Activated naive CD4-positive, alpha-beta T cell treated with anti-CD3 and anti-CD28 coated beads for 36 hours (primary cell): ENCODE data around the gene OBP2A. TPM values are rescaled to one million over a fixed set of nuclear protein-coding genes. Genes with fewer than 3 reads are reported as not detected.

Source experiments
- CTCF ChIA-PET: fragments of 350-600 bp; sonication (Branson Sonifier 250); formaldehyde crosslinking; loops from one replicate; lab custom pipeline; 2021; ENCODE audit warnings: antibody characterized with exemption; lab: Charles Lee
- DNase-seq: peaks from one replicate; pipeline ENCODE4 v3.0.0-alpha.2; 2020
- H3K27ac Mint-ChIP-seq: one replicate; pipeline ENCODE4 v1.8.0; 2021; ENCODE audit warnings: mild to moderate bottlenecking, mixed read lengths
- H3K27me3 Mint-ChIP-seq: one replicate; pipeline ENCODE4 v1.8.0; 2021; ENCODE audit warnings: low read depth, mixed read lengths
- H3K36me3 Mint-ChIP-seq: one replicate; pipeline ENCODE4 v1.8.0; 2021; ENCODE audit warnings: low read depth, mixed read lengths
- H3K4me1 Mint-ChIP-seq: one replicate; pipeline ENCODE4 v1.8.0; 2021; ENCODE audit warnings: low read depth, mixed read lengths
- H3K4me3 Mint-ChIP-seq: one replicate; pipeline ENCODE4 v1.8.0; 2021; ENCODE audit warnings: mild to moderate bottlenecking, moderate library complexity, mixed read lengths
- H3K9me3 Mint-ChIP-seq: one replicate; pipeline ENCODE4 v1.8.0; 2021; ENCODE audit warnings: mixed read lengths
- intact Hi-C: fragments of 100-400 bp; cut with micrococcal nuclease; formaldehyde crosslinking; loops from one replicate; pipeline ENCODE4 v1.15.1; 2023
- total RNA-seq, 2 experiments: library from RNA; stranded (reverse); gene quantifications; one replicate each; pipeline ENCODE4 v1.2.3, GENCODE V29; 2021

The OBP2A gene
- total RNA-seq, 2 experiments from 2014 or later = not detected

DNA sequence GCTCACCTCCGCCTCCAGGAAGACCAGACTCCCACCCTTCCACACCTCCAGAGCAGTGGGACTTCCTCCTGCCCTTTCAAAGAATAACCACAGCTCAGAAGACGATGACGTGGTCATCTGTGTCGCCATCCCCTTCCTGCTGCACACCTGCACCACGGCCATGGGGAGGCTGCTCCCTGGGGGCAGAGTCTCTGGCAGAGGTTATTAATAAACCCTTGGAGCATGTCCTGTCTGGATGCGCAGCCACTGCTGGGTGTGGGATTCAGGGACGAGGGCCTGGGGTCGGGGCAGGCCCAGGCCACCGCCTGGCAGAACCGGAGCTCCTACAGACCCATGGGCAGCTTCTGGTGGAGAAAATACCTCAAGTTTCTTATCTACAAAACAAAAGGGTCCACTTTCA lies 20.6 kb downstream of the OBP2A start:
- Mint-ChIP-seq H3K27ac (no peak overlapping the region), H3K4me3 (no peak overlapping the region), H3K27me3 (peaks cover 19% of the 10 kb centered on the region), H3K9me3 (peaks cover 7% of the 10 kb centered on the region), H3K4me1 (no peaks in the 10 kb centered on the region), H3K36me3 (no peaks in the 10 kb centered on the region)
- CTCF ChIA-PET = interaction anchor here (0.5 kb wide), 1 partner anchor 1268 kb away, joined by 3 read pairs; no protein-coding TSS in a partner anchor
- intact Hi-C loops = no loop called here
- no peak for DNase-seq

DNA sequence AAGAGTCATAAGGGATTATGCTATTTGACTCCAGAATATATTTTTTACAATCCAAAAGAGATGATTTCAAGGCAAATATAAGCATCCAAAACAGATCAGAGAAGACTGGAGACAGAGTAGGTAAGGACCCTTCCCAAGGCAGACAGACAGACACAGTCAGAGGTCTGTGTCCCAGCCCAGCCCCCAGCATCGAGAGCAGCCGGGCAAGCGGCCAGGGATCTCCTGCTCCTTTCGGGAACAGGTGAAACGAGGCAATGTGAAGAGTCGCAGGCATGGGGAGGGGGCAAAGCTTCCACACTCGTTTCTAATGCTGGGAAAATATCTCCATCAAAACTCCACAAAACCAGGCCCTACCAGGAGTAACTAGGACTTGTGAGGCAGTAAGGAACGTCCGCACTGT lies 21.4 kb downstream of the OBP2A start:
- peaks cover 7% of the 10 kb centered on the region for H3K9me3 Mint-ChIP-seq
- DNase-seq = no peak
- peaks cover 19% of the 10 kb centered on the region for H3K27me3 Mint-ChIP-seq
- intact Hi-C loops = no loop called here
- H3K36me3 Mint-ChIP-seq = no peaks in the 10 kb centered on the region
- H3K4me3 Mint-ChIP-seq = no peak overlapping the region
- CTCF ChIA-PET = interaction anchor here (0.5 to 0.7 kb wide), 2 partner anchors 29 to 1269 kb away, joined by 3 read pairs; no protein-coding TSS in a partner anchor
- H3K27ac Mint-ChIP-seq = no peak overlapping the region
- H3K4me1 Mint-ChIP-seq = no peaks in the 10 kb centered on the region

DNA sequence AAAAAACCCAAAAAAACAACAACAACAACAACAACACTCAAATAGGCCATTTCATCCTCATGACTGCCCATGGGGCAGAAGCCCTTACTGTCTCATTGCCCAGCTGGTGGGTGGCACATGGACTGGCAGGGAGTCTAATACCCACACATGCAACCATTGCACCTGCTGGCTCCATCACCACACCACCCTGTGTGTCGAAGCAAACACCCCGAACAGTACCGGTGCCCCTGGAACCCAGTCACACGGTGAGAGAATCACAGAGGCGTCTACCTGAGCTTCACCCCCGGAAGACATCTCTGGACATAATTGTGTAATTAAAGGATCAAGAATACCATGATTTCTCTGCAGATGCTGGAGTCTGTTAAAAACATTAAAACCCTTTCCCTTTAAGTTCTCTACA lies 22.1 kb downstream of the OBP2A start:
- CTCF ChIA-PET = no interaction called here
- H3K4me1 Mint-ChIP-seq = no peaks in the 10 kb centered on the region
- DNase-seq = no peak
- H3K4me3 Mint-ChIP-seq = no peak overlapping the region
- H3K27ac Mint-ChIP-seq = no peak overlapping the region
- peaks cover 19% of the 10 kb centered on the region for H3K27me3 Mint-ChIP-seq
- H3K9me3 Mint-ChIP-seq = peaks cover 7% of the 10 kb centered on the region
- intact Hi-C loops = no loop called here
- H3K36me3 Mint-ChIP-seq = no peaks in the 10 kb centered on the region

DNA sequence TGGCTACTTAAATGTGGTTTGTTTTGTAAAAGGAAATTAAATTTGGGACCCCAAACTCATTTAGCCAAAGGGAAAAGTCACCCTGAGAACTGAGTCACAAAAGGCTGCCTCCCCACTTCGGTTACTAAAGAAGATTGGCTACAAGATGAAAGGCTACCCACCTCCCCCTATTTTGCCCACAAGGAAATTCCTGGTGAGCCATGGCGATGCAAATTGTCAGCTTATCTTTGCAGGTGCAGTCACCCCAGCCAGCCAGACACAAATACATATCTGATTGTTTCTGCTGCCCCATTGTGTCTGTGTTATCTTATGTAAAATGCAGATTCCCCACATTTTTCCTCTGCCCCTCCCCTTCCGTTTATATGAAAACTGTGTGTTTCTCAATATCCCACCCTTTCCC lies 24.5 kb downstream of the OBP2A start:
- H3K4me1 Mint-ChIP-seq = no peaks in the 10 kb centered on the region
- H3K9me3 Mint-ChIP-seq = peaks cover 7% of the 10 kb centered on the region
- CTCF ChIA-PET = no interaction called here
- H3K4me3 Mint-ChIP-seq = no peak overlapping the region
- peaks cover 14% of the 10 kb centered on the region for H3K27me3 Mint-ChIP-seq
- intact Hi-C loops = no loop called here
- no peak overlapping the region for H3K27ac Mint-ChIP-seq
- DNase-seq = no peak
- no peaks in the 10 kb centered on the region for H3K36me3 Mint-ChIP-seq

DNA sequence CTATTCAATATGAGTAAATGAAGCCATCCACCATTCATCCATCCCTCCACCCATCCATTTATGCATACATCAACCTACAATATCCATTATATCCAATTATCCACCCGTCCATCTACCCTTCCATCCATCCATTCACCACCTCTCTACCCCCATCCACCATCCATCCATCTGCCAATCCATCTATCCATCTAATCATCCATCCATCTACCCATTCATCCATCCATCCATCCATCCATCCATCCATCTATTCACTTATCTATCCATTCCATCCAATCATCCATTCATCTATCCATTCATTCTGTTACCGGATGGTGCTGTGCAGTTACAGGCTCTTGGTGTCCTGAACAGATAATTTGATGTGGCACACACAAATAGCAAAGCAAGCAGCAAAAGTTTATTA lies 26.3 kb downstream of the OBP2A start:
- DNase-seq = no peak
- intact Hi-C loops = no loop called here
- Mint-ChIP-seq H3K9me3 (peaks cover 7% of the 10 kb centered on the region), H3K27ac (no peak overlapping the region), H3K4me1 (no peaks in the 10 kb centered on the region), H3K4me3 (no peak overlapping the region), H3K27me3 (peaks cover 5% of the 10 kb centered on the region), H3K36me3 (no peaks in the 10 kb centered on the region)
- CTCF ChIA-PET = no interaction called here

DNA sequence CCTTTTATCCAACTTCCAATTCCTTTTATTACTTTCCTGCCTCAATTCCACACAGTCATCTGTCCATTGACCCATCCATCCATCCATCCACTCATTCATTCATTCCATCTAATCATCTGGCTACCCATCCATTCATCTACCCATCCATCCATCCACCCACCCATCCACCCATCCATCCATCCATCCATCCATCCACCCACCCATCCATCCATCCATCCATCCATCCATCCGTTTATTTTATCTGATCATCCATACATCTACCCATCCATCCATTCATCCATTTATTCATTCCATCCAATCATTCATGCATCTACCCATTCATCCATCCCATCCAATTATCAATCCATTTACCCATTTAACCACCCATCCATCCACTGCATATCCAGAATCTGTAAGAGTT lies 27.2 kb downstream of the OBP2A start:
- CTCF ChIA-PET = no interaction called here
- Mint-ChIP-seq H3K4me3 (no peak overlapping the region), H3K27me3 (peaks cover 5% of the 10 kb centered on the region), H3K4me1 (no peaks in the 10 kb centered on the region), H3K27ac (no peak overlapping the region), H3K36me3 (no peaks in the 10 kb centered on the region), H3K9me3 (peaks cover 7% of the 10 kb centered on the region)
- DNase-seq = no peak
- intact Hi-C loops = no loop called here

DNA sequence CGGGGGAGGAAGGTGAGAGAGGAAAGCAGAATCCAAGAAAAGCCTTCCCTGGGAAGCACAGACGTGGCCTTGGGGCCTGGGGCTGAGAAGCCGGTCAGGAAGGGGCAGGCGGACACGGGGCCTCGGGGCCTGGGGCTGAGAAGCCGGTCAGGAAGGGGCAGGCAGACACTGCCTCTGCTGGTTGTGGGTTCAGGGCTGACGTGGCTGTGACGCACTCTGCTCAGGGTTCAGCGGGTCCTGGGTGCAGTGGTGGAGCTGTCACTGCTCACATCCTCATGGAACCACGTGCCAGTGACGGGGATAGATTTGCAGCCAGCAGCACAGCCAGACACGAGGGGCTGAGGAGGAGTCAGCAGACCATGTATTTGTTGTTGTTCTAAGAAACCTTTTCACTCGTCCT lies 28.4 kb downstream of the OBP2A start:
- Mint-ChIP-seq H3K27me3 (peaks cover 2% of the 10 kb centered on the region), H3K36me3 (no peaks in the 10 kb centered on the region), H3K4me1 (no peaks in the 10 kb centered on the region), H3K9me3 (peaks cover 2% of the 10 kb centered on the region), H3K4me3 (no peak overlapping the region), H3K27ac (no peak overlapping the region)
- no peak for DNase-seq
- CTCF ChIA-PET = no interaction called here
- intact Hi-C loops = no loop called here

DNA sequence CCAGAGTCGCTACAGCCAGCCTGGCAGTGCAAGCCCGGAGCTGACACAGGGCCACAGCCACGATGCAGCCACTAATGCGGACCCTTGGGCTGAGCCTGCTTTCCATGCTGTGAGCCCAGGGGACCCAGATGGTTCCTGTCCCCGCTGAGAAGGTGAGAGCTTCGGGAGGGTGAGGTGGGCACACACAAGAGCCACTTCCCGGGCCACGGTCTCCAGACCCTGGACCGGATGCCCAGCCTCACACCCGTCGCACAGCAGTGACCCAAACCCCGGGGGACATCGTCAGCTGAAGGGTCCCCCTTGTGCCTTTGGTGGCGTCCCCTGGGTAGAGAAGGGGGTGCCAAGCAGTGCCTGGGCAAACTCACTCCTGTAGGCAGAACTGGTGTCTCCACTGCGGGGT lies 29.0 kb downstream of the OBP2A start:
- no peaks in the 10 kb centered on the region for H3K27me3 Mint-ChIP-seq
- H3K27ac Mint-ChIP-seq = no peak overlapping the region
- no peak for DNase-seq
- H3K4me3 Mint-ChIP-seq = no peak overlapping the region
- CTCF ChIA-PET = no interaction called here
- H3K4me1 Mint-ChIP-seq = no peaks in the 10 kb centered on the region
- H3K36me3 Mint-ChIP-seq = no peaks in the 10 kb centered on the region
- H3K9me3 Mint-ChIP-seq = no peaks in the 10 kb centered on the region
- intact Hi-C loops = no loop called here

DNA sequence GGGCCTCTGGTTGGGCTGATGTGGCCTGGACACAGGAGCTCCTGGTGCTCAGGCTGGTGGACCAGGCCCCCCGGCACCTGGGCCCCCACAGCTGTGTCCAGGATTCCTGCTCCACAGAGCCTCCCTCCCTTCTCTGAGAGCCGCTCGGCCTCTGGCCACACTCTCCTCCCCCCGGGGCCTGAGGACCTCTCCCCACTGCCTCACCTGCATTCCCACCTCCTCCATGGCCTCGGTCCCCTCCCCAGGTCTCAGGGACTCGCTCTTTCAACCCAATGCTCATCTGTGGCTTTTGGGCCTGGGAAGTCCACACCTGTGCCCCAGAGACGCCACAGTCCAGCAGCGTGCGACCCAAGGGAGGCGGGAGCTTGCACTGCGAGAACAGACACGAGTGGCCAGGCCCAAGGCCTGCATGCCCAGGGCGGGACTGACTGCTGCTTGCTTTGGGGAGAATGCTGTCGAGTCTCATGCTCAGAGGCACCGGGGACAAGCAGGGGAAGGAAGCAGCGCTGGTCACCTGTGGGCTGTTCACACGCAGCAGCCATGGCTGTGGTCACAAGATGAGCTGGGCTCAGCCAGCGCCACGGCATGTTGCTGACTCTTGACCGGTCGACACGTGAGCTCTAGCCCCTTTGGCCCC lies 30.2 kb downstream of the OBP2A start:
- H3K9me3 Mint-ChIP-seq = no peaks in the 10 kb centered on the region
- intact Hi-C loops = no loop called here
- H3K4me1 Mint-ChIP-seq = no peaks in the 10 kb centered on the region
- H3K27me3 Mint-ChIP-seq = no peaks in the 10 kb centered on the region
- DNase-seq = no peak
- CTCF ChIA-PET = no interaction called here
- no peak overlapping the region for H3K4me3 Mint-ChIP-seq
- no peak overlapping the region for H3K27ac Mint-ChIP-seq
- no peaks in the 10 kb centered on the region for H3K36me3 Mint-ChIP-seq

DNA sequence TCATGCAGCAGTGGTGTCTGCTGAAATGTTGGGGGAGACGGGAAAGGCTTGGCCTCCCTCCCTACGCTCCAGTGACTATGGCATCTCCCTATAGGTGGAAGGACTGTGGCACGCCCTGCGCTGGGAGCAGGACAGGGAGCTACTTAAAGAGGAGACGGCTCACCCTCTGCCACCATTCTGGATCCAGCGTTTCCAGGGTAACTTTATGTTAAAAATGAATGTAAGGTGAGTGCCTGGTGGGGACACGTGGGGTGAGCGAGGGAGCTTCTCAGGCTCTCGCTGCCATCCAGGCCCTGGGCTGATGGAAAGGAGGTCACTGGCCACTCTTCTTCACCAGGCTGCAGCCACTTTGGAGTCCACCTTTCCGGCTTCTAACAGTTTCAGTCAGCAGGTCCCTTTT lies 31.3 kb downstream of the OBP2A start:
- no peaks in the 10 kb centered on the region for H3K4me1 Mint-ChIP-seq
- CTCF ChIA-PET = no interaction called here
- no peaks in the 10 kb centered on the region for H3K9me3 Mint-ChIP-seq

DNA sequence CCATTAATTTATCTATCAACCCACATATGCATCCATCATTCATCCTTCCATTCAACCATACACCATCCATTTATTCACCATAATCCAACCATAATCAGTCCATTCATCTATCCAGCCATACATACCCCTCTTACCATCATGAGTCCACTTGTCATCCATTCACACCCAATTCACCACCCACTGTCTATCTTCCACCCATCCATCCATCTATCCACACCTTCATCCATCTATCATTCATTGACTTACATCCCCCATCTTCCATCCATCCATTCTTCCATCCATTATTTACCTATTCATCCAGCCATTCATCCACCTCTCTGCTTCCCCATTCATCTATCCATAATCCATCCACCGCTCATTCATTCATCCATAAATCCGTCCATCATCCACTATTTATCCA lies 33.4 kb downstream of the OBP2A start:
- Mint-ChIP-seq H3K27me3 (peaks cover 2% of the 10 kb centered on the region), H3K9me3 (no peaks in the 10 kb centered on the region), H3K4me1 (no peaks in the 10 kb centered on the region), H3K4me3 (no peak overlapping the region), H3K27ac (no peak overlapping the region), H3K36me3 (no peaks in the 10 kb centered on the region)
- intact Hi-C loops = no loop called here
- no peak for DNase-seq
- CTCF ChIA-PET = interaction anchor here (1.0 kb wide), 1 partner anchor 24 kb away, joined by 3 read pairs; no protein-coding TSS in a partner anchor

More for the DNA sequence above, 31.3 kb downstream of the OBP2A start:
- intact Hi-C loops = no loop called here
- Mint-ChIP-seq H3K36me3 (no peaks in the 10 kb centered on the region), H3K4me3 (no peak overlapping the region), H3K27me3 (no peaks in the 10 kb centered on the region), H3K27ac (no peak overlapping the region)
- no peak for DNase-seq

DNA sequence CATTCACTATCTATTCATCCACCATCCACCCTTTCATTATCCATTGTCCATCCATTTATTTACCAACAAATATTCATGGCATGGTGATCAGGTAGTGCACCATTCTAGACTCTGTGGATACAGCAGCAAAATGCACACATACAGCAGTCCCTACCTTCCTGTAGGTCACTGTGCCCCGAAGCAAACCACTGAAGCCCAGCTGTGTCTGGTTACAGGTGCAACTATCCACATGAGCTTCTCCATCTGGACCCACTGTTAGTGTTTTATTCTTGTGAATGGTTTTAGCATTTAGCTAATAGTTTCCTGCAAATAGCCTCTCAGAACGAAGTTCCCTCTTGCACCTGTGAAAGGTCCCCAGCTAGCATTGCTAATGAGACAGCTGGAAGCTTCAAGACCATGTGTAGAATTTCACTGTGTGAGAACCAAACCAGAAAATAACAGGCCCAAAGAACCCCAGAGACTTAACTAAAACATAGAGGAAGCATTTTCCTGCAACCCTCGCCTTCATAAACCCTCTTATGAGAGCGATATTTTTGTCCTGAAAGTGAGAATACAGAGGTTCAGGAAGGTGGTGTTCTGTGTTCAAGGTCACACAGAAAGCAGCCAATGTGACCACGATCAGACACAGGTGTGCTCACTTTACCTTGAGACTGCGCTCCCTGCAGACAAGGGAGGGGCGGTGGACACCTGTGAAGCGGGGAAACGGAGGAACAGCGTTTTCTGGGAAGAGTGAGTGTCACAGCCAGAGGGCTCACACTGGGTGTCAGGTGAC lies 34.1 kb downstream of the OBP2A start:
- Mint-ChIP-seq H3K36me3 (no peaks in the 10 kb centered on the region), H3K27me3 (peaks cover 2% of the 10 kb centered on the region), H3K4me1 (no peaks in the 10 kb centered on the region), H3K4me3 (no peak overlapping the region), H3K9me3 (no peaks in the 10 kb centered on the region), H3K27ac (no peak overlapping the region)
- intact Hi-C loops = no loop called here
- no peak for DNase-seq
- CTCF ChIA-PET = interaction anchor here (1.0 kb wide), 1 partner anchor 24 kb away, joined by 3 read pairs; no protein-coding TSS in a partner anchor
